PC-3 (cell line): ENCODE data around the gene TMEM119.

Experiments
- CTCF ChIP-seq: fragments of 300-600 bp; sonication (generic); conservative IDR thresholded peaks from 2 replicates; pipeline ENCODE4 v1.5.1; 2017; ENCODE audit warnings: antibody characterized with exemption, low read depth, mild to moderate bottlenecking, low read length
- EZH2 ChIP-seq: fragments of 300-600 bp; sonication (generic); IDR thresholded peaks from one replicate; pipeline ENCODE4 v1.6.1; 2017; ENCODE audit warnings: antibody characterized with exemption, mild to moderate bottlenecking, low read length; ENCODE audit not compliant: unreplicated experiment
- EZH2phosphoT487 ChIP-seq: fragments of 300-600 bp; sonication (generic); IDR thresholded peaks from 2 replicates; pipeline ENCODE4 v1.6.1; 2018; ENCODE audit warnings: mild to moderate bottlenecking, antibody characterized with exemption, low read length, borderline replicate concordance

GRCh38 chr12:108603743-108604142 is 5.9 kb upstream of the TMEM119 start:
- no peak for TF ChIP-seq EZH2phosphoT487
- no peak for TF ChIP-seq CTCF
- TF ChIP-seq EZH2: no peak
